ENCODE measurements around the gene CORO7.

DNA sequence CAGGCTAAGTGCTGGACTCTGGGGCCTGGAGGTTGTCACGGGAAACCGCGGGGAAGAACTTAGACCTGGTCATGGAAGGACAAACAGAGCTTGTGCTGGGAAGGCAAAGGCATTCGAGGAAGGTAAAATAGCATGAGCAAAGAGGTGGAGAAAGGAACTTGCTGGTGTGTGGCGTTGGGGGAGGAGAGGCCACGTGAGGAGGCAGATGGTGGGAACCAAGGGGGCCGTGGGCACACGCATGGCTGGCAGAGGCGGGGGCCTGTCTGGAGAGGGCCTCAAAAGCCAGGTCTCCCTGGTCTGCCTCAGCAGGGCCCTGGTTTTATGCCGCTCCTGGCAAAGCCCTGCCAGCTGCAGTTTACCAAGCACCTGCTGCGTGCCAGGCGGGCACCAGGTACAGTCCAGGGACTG, 15.3 kb downstream of the CORO7 start:
- TF ChIP-seq, protein P1, sequence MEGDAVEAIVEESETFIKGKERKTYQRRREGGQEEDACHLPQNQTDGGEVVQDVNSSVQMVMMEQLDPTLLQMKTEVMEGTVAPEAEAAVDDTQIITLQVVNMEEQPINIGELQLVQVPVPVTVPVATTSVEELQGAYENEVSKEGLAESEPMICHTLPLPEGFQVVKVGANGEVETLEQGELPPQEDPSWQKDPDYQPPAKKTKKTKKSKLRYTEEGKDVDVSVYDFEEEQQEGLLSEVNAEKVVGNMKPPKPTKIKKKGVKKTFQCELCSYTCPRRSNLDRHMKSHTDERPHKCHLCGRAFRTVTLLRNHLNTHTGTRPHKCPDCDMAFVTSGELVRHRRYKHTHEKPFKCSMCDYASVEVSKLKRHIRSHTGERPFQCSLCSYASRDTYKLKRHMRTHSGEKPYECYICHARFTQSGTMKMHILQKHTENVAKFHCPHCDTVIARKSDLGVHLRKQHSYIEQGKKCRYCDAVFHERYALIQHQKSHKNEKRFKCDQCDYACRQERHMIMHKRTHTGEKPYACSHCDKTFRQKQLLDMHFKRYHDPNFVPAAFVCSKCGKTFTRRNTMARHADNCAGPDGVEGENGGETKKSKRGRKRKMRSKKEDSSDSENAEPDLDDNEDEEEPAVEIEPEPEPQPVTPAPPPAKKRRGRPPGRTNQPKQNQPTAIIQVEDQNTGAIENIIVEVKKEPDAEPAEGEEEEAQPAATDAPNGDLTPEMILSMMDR (IDR thresholded peaks at IDR 0.05; ENCODE audit: insufficient read depth, low read length): no peak
- TF ChIP-seq GABPA (IDR thresholded peaks at IDR 0.05; ENCODE audit: low read depth) (no peak), POLR2AphosphoS5 (IDR thresholded peaks at IDR 0.05; ENCODE audit: low read depth) (no peak)
- TF ChIP-seq, protein P2, sequence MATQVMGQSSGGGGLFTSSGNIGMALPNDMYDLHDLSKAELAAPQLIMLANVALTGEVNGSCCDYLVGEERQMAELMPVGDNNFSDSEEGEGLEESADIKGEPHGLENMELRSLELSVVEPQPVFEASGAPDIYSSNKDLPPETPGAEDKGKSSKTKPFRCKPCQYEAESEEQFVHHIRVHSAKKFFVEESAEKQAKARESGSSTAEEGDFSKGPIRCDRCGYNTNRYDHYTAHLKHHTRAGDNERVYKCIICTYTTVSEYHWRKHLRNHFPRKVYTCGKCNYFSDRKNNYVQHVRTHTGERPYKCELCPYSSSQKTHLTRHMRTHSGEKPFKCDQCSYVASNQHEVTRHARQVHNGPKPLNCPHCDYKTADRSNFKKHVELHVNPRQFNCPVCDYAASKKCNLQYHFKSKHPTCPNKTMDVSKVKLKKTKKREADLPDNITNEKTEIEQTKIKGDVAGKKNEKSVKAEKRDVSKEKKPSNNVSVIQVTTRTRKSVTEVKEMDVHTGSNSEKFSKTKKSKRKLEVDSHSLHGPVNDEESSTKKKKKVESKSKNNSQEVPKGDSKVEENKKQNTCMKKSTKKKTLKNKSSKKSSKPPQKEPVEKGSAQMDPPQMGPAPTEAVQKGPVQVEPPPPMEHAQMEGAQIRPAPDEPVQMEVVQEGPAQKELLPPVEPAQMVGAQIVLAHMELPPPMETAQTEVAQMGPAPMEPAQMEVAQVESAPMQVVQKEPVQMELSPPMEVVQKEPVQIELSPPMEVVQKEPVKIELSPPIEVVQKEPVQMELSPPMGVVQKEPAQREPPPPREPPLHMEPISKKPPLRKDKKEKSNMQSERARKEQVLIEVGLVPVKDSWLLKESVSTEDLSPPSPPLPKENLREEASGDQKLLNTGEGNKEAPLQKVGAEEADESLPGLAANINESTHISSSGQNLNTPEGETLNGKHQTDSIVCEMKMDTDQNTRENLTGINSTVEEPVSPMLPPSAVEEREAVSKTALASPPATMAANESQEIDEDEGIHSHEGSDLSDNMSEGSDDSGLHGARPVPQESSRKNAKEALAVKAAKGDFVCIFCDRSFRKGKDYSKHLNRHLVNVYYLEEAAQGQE (IDR thresholded peaks at IDR 0.05; ENCODE audit: insufficient replicate concordance, low read depth): no peak

All from HL-60 (cell line).